HG03039 (cell line): ENCODE measurements around the gene ARMC2.
"Not testable (repeated sequence)": the region's sequence is repeated elsewhere in the genome, so short reads cannot be mapped to it uniquely, and the experiment has no call there.

ENCODE experiments used
- ATAC-seq: cut with Tn5 transposase; IDR thresholded peaks from one replicate; pipeline ENCODE4 v1.9.1; 2021; ENCODE audit warnings: mild to moderate bottlenecking, moderate library complexity; ENCODE audit not compliant: unreplicated experiment

Gene ARMC2

GRCh38 chr6:108915258-108915657, 67.0 kb downstream of the ARMC2 start:
- ATAC-seq = no peak

DNA sequence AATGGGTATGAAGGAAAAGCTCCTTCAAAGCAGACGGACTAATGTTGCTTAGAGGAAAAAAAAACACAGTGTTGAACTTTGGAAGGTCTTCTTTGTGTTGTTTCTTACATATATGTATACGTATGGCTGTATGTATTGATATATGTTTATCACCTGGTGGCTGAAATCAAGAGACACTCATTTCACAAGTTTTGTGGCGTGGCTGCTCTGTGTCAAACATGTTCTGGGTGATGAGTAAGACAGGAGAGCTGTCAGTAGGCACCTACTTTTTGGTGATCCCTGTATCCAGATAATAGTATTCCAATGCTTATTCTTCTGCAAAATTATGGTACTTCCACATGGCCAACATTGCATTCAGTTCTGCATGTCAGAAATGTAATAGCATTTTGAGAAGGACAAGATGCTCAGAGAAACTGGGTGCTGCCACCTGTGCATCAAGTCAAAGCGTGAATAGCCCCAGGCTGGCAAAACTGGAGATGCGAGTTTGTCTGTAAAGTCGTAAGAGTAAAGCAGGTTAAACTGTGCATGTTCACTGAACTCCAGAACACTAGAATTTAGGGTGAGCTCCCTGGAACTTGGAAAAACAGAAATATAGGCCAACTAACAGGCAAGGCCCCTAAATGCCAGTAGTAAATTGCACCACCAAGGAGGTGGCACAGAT, 67.9 kb downstream of the ARMC2 start:
- ATAC-seq = no peak

DNA sequence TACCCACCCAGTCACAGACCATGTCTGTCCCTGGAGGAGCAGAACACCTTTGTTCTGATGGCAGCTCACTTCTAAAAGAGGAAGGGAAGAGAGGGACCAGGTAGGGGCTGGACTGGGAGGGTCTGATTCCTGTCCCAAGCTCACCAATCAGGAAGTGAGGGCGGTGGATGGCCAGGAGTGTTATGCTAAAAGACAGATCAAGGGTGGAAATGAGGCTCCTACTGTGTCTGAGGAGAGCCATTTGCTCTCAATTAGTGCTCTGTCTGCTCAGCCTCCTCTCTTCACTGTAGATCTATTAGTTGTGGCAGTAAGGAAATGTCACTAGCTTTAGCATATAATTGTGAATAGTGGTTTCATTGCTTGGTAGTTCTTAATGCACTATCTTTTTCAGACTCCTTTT, 72.5 kb downstream of the ARMC2 start:
- no peak for ATAC-seq

DNA sequence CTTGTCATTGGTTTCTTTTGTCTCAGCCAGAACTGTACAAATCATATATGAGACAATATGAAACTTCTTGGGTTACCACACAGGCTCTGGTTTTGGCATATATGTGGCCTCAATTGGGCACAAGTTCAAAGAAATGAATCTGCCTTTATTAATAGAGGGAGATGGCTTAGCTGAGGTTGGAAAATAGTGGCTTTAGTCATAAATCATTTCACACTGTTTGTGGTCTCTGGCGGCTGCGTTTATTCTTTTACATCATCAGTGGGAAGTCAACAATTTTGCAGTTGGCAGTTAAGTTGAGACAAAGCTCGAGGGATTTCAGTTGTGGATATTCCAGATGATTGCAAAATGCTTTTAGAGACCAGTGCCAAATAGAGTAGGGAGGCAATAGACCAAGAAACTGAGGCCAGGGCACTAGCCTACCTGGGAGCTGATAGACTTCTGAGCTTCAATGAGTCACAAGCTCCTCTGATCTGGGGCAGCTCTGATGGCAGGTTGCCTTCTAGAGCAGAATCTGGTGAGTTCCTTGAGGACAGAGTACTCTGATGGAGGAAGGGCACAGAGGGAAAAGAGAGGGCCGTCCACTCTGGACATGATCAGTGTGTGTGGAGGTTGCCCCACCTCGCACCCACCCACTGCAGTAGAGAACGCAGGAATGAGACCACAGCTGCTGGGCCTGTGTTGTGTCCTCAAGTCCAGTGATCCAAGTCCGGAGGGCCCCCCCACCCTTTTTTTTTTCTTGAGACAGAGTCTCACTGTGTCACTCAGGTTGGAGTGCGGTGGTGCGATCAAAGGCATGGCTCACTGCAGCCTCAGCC, 73.5 kb downstream of the ARMC2 start:
- no peak for ATAC-seq

- no peak for ATAC-seq
Observed at GRCh38 chr6:108922499-108922898, 74.3 kb downstream of the ARMC2 start.

DNA sequence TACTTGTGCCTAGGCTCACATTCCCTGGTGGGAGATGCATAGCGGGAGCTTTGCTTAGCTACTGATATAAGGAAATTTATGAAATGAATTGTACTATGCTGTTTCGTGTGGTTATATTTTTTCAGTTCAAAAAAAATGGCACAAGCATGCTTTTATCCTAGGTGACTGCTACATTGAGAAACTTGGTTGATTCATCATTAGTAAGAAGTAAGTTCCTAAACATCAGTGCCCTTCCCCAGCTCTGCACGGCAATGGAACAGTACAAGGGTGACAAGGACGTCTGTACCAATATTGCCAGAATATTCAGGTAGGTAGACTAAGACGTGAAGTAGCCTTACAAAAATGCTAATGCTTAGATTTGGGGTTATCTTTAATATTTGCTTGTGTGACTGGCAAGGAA, 79.7 kb downstream of the ARMC2 start:
- ATAC-seq = no peak

GRCh38 chr6:108928650-108929049, 80.4 kb downstream of the ARMC2 start:
- ATAC-seq = no peak

DNA sequence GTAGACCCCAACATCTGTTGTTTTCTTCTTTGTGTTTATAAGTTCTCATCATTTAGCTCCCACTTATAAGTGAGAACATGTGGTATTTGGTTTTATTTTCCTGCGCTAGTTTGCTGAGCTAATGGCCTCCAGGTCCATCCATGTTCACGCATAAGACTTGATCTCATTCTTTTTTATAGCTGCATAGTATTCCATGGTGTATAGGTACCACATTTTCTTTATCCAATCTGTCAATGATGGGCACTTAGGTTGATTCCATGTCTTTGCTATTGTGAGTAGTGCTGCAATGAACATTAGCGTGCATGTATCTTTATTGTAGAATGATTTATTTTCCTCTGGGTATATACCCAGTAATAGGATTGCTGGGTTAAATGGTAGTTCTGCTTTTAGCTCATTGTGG, 82.9 kb downstream of the ARMC2 start:
- not testable (repeated sequence) for ATAC-seq

GRCh38 chr6:108937170-108937569, 88.9 kb downstream of the ARMC2 start:
- ATAC-seq = no peak

DNA sequence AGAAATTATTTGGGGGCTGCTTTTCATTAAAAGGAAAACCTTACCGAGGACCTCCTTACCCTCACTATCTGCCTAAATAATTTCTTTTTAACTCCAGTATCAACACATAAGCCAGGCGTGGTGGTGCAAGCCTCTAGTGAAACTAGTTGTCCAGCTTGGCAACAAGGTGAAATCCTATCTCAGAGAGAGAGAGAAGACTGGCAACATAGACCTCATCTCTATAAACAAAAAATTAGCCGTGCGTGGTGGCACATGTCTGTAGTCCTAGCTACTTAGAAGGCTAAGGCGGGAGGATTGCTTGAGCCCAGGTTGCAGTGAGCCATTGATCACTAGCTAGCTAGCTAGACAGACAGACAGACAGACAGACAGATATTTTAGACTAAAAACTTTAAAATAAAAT, 92.5 kb downstream of the ARMC2 start:
- no peak for ATAC-seq

- ATAC-seq = no peak
Observed at GRCh38 chr6:108941281-108941680, 93.1 kb downstream of the ARMC2 start.

DNA sequence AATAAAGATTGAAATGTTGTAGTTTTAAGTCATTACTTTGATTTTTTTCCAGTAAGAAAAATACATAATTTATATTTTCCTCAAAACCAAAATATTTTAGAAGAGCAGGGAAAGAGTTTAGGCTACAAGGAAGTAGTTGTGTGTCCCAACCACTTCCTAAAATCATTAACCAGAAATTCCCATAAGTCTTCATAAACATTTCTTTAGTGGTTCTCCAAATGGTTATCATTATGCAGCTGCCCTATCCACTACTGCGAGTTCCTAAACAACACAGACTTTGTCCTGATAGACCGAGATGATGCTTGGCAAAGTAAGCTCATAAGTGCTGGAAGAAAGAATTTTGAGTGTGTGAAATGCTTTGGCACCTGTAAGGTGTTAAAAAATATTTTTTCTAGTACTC, 93.6 kb downstream of the ARMC2 start:
- no peak for ATAC-seq

DNA sequence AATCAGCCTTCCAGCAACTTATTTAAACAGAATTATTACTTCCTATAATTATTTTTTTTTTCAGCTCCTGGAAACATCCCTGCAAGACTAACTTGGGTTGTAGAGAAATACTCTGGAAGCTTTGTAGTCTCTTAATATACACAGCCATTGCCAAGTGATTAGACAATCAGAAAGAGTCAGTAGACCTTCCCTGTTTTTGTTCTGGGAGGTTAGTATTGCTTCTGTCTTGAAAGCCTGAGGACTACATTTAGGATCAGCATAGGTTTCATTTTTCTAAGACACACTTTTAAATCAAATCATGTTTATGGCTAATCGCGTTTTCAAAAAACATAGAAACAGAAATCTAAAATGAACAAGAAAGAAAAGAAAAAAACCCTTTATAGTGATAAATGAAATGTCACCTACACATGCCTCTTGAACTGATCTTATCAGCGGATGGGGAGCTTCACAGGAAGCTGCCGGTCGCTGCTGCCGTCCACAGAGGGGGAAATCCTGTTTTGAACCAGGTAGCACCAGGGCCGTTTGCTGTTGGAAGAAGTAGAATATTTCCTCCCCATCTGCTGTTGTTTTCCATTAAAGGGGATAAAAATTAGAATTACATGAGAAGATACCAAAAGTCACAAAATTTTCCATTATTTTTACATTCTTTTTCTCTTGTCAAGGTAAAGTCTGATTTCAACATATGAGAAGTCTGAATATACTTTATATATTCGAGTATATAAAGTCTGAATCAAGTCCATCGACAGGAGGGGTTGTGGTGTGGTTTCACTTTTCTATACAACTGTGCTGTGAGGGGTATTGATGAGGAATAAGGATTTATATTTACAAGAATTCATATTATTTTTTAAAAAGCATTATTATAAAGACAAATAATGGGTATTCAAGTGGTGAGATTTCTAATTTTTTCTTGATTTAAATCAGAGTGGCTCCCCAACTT, 94.6 kb downstream of the ARMC2 start:
- ATAC-seq = no peak

DNA sequence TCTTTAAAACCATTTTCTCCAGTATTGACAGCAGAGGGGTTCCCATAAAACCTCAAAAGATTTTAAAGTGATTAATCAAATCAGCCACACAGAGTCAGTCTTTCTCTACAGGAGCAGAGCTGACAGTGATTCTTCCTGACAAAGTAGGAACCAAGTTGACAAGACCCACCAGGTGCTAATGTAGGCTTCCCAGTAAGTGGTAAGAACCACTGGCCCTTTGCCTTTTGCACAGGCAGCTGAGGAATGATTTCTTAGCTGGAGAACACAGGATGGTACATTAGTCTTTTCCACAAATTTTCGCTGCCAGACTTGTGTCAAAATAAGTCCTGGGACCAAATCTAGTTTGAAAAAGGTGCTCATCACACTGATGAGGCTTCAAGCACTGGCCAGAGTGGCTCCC, 95.8 kb downstream of the ARMC2 start:
- no peak for ATAC-seq

- no peak for ATAC-seq
Observed at GRCh38 chr6:108944707-108945680, 96.8 kb downstream of the ARMC2 start.

- ATAC-seq = no peak
Observed at GRCh38 chr6:108945681-108946159, 97.5 kb downstream of the ARMC2 start.

GRCh38 chr6:108946695-108947094, 98.5 kb downstream of the ARMC2 start:
- ATAC-seq = no peak

DNA sequence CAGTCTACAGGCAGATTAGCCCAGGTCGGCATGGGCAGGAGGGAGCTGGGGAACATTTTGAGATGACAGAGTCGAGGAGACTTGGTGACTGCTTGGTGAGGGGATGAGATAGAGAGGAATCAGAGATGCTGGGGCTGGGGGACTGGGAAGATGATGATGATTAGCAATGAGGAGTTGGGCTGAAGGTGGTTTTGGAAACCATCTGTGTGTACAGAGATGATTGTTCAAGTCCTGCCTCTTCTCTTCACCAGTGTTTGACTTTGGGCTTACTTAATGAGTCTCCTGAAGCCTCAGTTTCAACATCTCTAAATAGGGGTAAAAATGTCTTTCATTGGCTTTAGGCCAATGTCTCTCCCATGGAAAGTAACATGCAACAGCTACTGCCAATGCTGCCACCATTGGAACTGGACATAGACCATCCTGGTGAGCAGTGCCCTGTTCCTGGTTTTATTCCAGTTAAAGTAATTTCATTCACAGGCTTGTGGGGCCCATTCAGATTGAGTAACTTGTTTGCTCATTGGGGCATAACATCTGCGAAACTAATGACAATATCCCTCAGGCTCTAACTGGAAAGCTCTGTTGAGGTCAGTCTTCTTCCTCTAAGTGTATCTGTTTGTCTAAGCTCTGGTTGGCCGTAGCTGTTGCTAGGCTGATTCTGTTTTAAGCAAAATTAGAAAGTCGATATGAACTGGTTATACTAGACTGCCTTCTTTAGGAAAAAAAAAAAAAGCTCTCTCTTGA, 99.1 kb downstream of the ARMC2 start:
- ATAC-seq = no peak

DNA sequence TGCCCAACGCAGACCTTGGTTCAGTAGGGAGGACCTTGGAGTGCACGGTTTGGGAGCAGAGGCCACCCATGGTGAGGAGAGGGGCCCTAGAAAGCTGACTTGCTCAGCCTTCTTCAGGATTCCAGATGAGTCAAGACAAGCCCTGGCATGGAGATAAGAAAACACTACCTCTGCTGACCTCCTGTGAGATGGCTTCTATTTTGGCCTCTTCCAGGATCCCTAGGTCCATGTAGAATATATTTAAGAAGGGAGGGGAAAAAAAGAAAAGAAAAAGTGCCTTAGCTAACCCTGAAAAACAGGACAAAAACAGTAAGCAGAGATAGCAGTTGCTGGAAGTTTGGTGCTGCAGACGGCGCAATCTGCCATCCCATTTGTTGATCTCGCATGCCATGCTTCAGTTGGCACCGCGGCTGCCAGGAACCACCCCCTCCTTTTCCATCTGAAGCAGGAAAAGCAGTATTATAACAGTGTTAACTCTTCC, 100.0 kb downstream of the ARMC2 start:
- ATAC-seq = no peak
